ENCODE results near the gene CNGB1.

DNA sequence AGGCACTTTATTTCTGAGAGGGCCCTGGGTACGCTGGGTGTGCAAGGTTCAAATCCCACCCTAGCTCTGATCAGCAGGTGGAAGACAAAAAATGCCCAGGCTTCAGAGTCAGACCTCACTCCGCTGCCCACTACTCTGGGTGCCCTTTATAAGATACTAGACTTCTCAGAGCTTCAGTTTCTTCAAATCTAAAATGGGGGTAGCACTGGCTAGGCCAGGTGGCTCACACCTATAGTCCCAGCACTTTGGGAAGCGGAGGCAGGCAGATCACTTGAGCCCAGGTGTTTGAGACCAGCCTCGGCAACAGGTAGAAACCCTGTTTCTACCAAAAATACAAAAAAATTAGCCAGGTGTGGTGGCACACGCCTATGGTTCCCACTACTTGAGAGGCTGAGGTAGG, 32.0 kb upstream of the CNGB1 start:
- TF ChIP-seq, protein P1, sequence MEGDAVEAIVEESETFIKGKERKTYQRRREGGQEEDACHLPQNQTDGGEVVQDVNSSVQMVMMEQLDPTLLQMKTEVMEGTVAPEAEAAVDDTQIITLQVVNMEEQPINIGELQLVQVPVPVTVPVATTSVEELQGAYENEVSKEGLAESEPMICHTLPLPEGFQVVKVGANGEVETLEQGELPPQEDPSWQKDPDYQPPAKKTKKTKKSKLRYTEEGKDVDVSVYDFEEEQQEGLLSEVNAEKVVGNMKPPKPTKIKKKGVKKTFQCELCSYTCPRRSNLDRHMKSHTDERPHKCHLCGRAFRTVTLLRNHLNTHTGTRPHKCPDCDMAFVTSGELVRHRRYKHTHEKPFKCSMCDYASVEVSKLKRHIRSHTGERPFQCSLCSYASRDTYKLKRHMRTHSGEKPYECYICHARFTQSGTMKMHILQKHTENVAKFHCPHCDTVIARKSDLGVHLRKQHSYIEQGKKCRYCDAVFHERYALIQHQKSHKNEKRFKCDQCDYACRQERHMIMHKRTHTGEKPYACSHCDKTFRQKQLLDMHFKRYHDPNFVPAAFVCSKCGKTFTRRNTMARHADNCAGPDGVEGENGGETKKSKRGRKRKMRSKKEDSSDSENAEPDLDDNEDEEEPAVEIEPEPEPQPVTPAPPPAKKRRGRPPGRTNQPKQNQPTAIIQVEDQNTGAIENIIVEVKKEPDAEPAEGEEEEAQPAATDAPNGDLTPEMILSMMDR (IDR thresholded peaks at IDR 0.05 in 8 of 11, conservative IDR thresholded peaks at IDR 0.05 in 3 of 11), result no peak
- no peak for TF ChIP-seq POLR2A (IDR thresholded peaks at IDR 0.05)
